Caco-2 (cell line): ENCODE data around the gene DPH3. TPM values are rescaled to one million over a fixed set of nuclear protein-coding genes. Genes with fewer than 3 reads are reported as not detected.

ENCODE experiments used
- BruUV-seq: library from RNA; stranded (reverse); fragments of 400-500 nt; replicated peaks from 2 replicates; lab custom pipeline; 2021; lab: Mats Ljungman, UMichigan
- CTCF ChIA-PET: fragments of 300-600 bp; sonication (Branson Sonifier 250); formaldehyde crosslinking; loops from one replicate; lab custom pipeline; 2022; ENCODE audit warnings: antibody characterized with exemption; lab: Charles Lee
- POLR2A ChIA-PET: fragments of 300-600 bp; sonication (Branson Sonifier 250); formaldehyde crosslinking; loops from one replicate; lab custom pipeline; 2022; ENCODE audit warnings: antibody characterized with exemption; lab: Charles Lee
- DNase-seq, 2 experiments: peaks; one replicate each; pipeline versions ENCODE4 v3.0.0 to v3.0.0-alpha.2; 2020 to 2022
- H3K27me3 ChIP-seq: replicated peaks from 2 replicates; pipeline ENCODE4 v1.6.0; 2011; ENCODE audit warnings: low read length; ENCODE audit not compliant: control insufficient read depth, insufficient read depth
- H3K36me3 ChIP-seq: 2 replicates; pipeline ENCODE4 v1.5.1; 2011; ENCODE audit warnings: low read length; ENCODE audit not compliant: control insufficient read depth, insufficient read depth
- H3K4me1 ChIP-seq: fragments of 250-450 bp; sonication (Bioruptor Pico); 2 replicates; pipeline ENCODE4 v1.5.1; 2020; ENCODE audit warnings: mild to moderate bottlenecking
- H3K4me3 ChIP-seq: 2 replicates; pipeline ENCODE4 v1.5.1; 2011; ENCODE audit warnings: low read depth, mild to moderate bottlenecking, control low read depth, low read length
- H3K9me3 ChIP-seq: fragments of 250-450 bp; sonication (Bioruptor Pico); 2 replicates; pipeline ENCODE4 v1.5.1; 2020; ENCODE audit warnings: mild to moderate bottlenecking, moderate library complexity
- H3K27ac Mint-ChIP-seq: one replicate; pipeline ENCODE4 v1.8.0; 2022; ENCODE audit warnings: mixed read lengths; ENCODE audit not compliant: unreplicated experiment
- H3K27me3 Mint-ChIP-seq: one replicate; pipeline ENCODE4 v1.8.0; 2022; ENCODE audit warnings: mixed read lengths; ENCODE audit not compliant: insufficient read depth, unreplicated experiment
- H3K36me3 Mint-ChIP-seq: one replicate; pipeline ENCODE4 v1.8.0; 2022; ENCODE audit warnings: mild to moderate bottlenecking, mixed read lengths; ENCODE audit not compliant: insufficient read depth, unreplicated experiment
- H3K4me1 Mint-ChIP-seq: one replicate; pipeline ENCODE4 v1.8.0; 2022; ENCODE audit warnings: low read depth, mixed read lengths; ENCODE audit not compliant: unreplicated experiment
- H3K4me3 Mint-ChIP-seq: one replicate; pipeline ENCODE4 v1.8.0; 2022; ENCODE audit warnings: mild to moderate bottlenecking, moderate library complexity, mixed read lengths; ENCODE audit not compliant: unreplicated experiment
- H3K9me3 Mint-ChIP-seq: one replicate; pipeline ENCODE4 v1.8.0; 2022; ENCODE audit warnings: mixed read lengths; ENCODE audit not compliant: unreplicated experiment
- CTCF ChIP-seq, 2 experiments: fragments of 200-600 bp in 1 of 2; IDR thresholded peaks; 1 replicate in 1 of 2; 2 replicates in 1 of 2; pipeline versions ENCODE4 v1.5.1 to v1.8.0; 2011 to 2022; ENCODE audit warnings: antibody characterized with exemption in 1 of 2, control low read depth in 1 of 2, inconsistent platforms in 1 of 2, low read depth in 1 of 2, low read length in 1 of 2, mild to moderate bottlenecking in 1 of 2, moderate library complexity in 1 of 2; ENCODE audit not compliant: insufficient read depth in 1 of 2, severe bottlenecking in 1 of 2, unreplicated experiment in 1 of 2
- intact Hi-C: fragments of 100-400 bp; cut with micrococcal nuclease; formaldehyde crosslinking; loops from one replicate; pipeline ENCODE4 v1.10.0; 2022; ENCODE audit not compliant: unreplicated experiment
- total RNA-seq: library from RNA; stranded (reverse); gene quantifications from 2 replicates; pipeline ENCODE4 v1.2.3, GENCODE V29; 2022

DPH3 gene
- total RNA-seq, 1 experiment from 2014 or later: 30.0 TPM

GRCh38 chr3:16262174-16262573, 2.6 kb downstream of the DPH3 start:
- Mint-ChIP-seq H3K4me3 (no peak overlapping the region), H3K4me1 (peaks cover 10% of the 10 kb centered on the region), H3K27me3 (no peaks in the 10 kb centered on the region), H3K36me3 (peaks cover 15% of the 10 kb centered on the region), H3K9me3 (no peaks in the 10 kb centered on the region), H3K27ac (no peak overlapping the region)
- H3K4me1 ChIP-seq: peaks cover 5% of the 10 kb centered on the region
- no peaks in the 10 kb centered on the region for H3K27me3 ChIP-seq
- no peak for TF ChIP-seq CTCF (IDR thresholded peaks at IDR 0.05; ENCODE audit: insufficient read depth in 1 of 2, low read depth in 1 of 2, low read length in 1 of 2, severe bottlenecking in 1 of 2, unreplicated experiment in 1 of 2)
- DNase-seq: no peak
- ChIA-PET POLR2A (no interaction called here), CTCF (no interaction called here)
- no TSS peak for BruUV-seq
- H3K4me3 ChIP-seq: no peak overlapping the region
- H3K9me3 ChIP-seq: no peaks in the 10 kb centered on the region
- H3K36me3 ChIP-seq: no peaks in the 10 kb centered on the region
- intact Hi-C loops: no loop called here

GRCh38 chr3:16260046-16260445, 4.7 kb downstream of the DPH3 start:
- POLR2A ChIA-PET: no interaction called here
- Histone ChIP-seq H3K9me3 (no peaks in the 10 kb centered on the region), H3K4me1 (no peaks in the 10 kb centered on the region), H3K27me3 (no peaks in the 10 kb centered on the region), H3K36me3 (no peaks in the 10 kb centered on the region), H3K4me3 (no peak overlapping the region)
- no peak for TF ChIP-seq CTCF (IDR thresholded peaks at IDR 0.05; ENCODE audit: insufficient read depth in 1 of 2, low read depth in 1 of 2, low read length in 1 of 2, severe bottlenecking in 1 of 2, unreplicated experiment in 1 of 2)
- Mint-ChIP-seq H3K9me3 (no peaks in the 10 kb centered on the region), H3K36me3 (peaks cover 12% of the 10 kb centered on the region), H3K4me3 (no peak overlapping the region), H3K4me1 (peaks cover 7% of the 10 kb centered on the region), H3K27ac (no peak overlapping the region), H3K27me3 (no peaks in the 10 kb centered on the region)
- BruUV-seq: no TSS peak
- intact Hi-C loops: no loop called here
- DNase-seq: no peak
- CTCF ChIA-PET: no interaction called here

- no peaks in the 10 kb centered on the region for H3K9me3 Mint-ChIP-seq
- H3K4me3 Mint-ChIP-seq: no peak overlapping the region
- ChIA-PET CTCF (no interaction called here), POLR2A (no interaction called here)
- TF ChIP-seq CTCF (IDR thresholded peaks at IDR 0.05; ENCODE audit: insufficient read depth in 1 of 2, low read depth in 1 of 2, low read length in 1 of 2, severe bottlenecking in 1 of 2, unreplicated experiment in 1 of 2): no peak
- intact Hi-C loops: no loop called here
- H3K27me3 ChIP-seq: no peaks in the 10 kb centered on the region
- H3K4me1 ChIP-seq: no peaks in the 10 kb centered on the region
- no peak overlapping the region for H3K4me3 ChIP-seq
- peaks cover 7% of the 10 kb centered on the region for H3K36me3 Mint-ChIP-seq
- H3K4me1 Mint-ChIP-seq: peaks cover 1% of the 10 kb centered on the region
- BruUV-seq: no TSS peak
- H3K36me3 ChIP-seq: no peaks in the 10 kb centered on the region
- DNase-seq: no peak
- H3K9me3 ChIP-seq: no peaks in the 10 kb centered on the region
- H3K27ac Mint-ChIP-seq: no peak overlapping the region
- no peaks in the 10 kb centered on the region for H3K27me3 Mint-ChIP-seq
These were observed 5.9 kb downstream of the DPH3 start for GRCh38 chr3:16258866-16259265.
